Heart right ventricle (tissue), 16 donors: Measurements from ENCODE around the gene OSBPL8. TPM values are rescaled to one million over a fixed set of nuclear protein-coding genes. Genes with fewer than 3 reads are reported as not detected.

Source experiments
- ATAC-seq, 8 donors: fragments of 200-7000 bp; cut with Tn5 transposase; one replicate each; pipeline ENCODE4 v1.9.1; 2020; ENCODE audit warnings: mild to moderate bottlenecking in 8 of 8, moderate library complexity in 8 of 8, moderate number of reproducible peaks in 1 of 8
- DNase-seq, 2 donors: peaks; one replicate each; pipeline ENCODE4 v3.0.0-alpha.2; 2020
- H3K27ac ChIP-seq, 10 donors: fragments of 200-600 bp; sonication (generic) in 2 of 10; one replicate each; pipeline versions ENCODE4 v1.5.0 to v1.8.0; 2020 to 2022; ENCODE audit warnings: mild to moderate bottlenecking in 3 of 10
- H3K27me3 ChIP-seq, 7 donors: fragments of 200-600 bp; one replicate each; pipeline ENCODE4 v1.8.0; 2021 to 2022; ENCODE audit warnings: mild to moderate bottlenecking in 2 of 7
- H3K36me3 ChIP-seq, 9 donors: fragments of 200-600 bp; sonication (generic) in 1 of 9; one replicate each; pipeline versions ENCODE4 v1.5.0 to v1.8.0; 2020 to 2022; ENCODE audit warnings: mild to moderate bottlenecking in 2 of 9
- H3K4me1 ChIP-seq, 9 donors: fragments of 200-600 bp; sonication (generic) in 1 of 9; one replicate each; pipeline versions ENCODE4 v1.5.0 to v1.8.0; 2020 to 2022; ENCODE audit warnings: mild to moderate bottlenecking in 4 of 9
- H3K4me3 ChIP-seq, 10 donors: fragments of 200-600 bp; sonication (generic) in 2 of 10; one replicate each; pipeline versions ENCODE4 v1.5.0 to v1.8.0; 2020 to 2022; ENCODE audit warnings: mild to moderate bottlenecking in 7 of 10, moderate library complexity in 2 of 10
- H3K9me3 ChIP-seq, 11 donors: fragments of 200-600 bp in 10 of 11; sonication (generic) in 2 of 11; one replicate each; pipeline versions ENCODE4 v1.5.0 to v1.8.0; 2013 to 2022; ENCODE audit warnings: mild to moderate bottlenecking in 2 of 11, control low read depth in 1 of 11, moderate library complexity in 1 of 11
- CTCF ChIP-seq, 9 donors: fragments of 200-600 bp; sonication (generic) in 2 of 9; IDR thresholded peaks; one replicate each; pipeline versions ENCODE4 v1.5.0 to v1.8.0; 2021 to 2022; ENCODE audit warnings: antibody characterized with exemption in 9 of 9, mild to moderate bottlenecking in 5 of 9, moderate library complexity in 1 of 9
- WGBS, 2 donors: extraction: QIAGEN DNeasy Blood & Tissue Kit; methylation state at CpG; one replicate each; pipeline ENCODE4 v1.1.7; 2013; ENCODE audit warnings: inconsistent platforms in 1 of 2; 5-methylcytosine and 5-hydroxymethylcytosine counted together
- intact Hi-C, 10 donors: fragments of 100-400 bp; cut with DNase I; formaldehyde crosslinking; loops; one replicate each; pipeline versions ENCODE4 v1.11.1 to v1.14.2; 2022
- polyA plus RNA-seq, 2 donors: library from polyadenylated mRNA; stranded (reverse); fragments of 200-250 nt; gene quantifications; one replicate each; pipeline ENCODE4 v1.2.3, GENCODE V29; 2013
- total RNA-seq, 10 donors: library from RNA; stranded (reverse); fragmentation: NEBNext Ultra II Directional in 3 of 10; extraction: Animal tissue kit (Norgen Biotek cat#: 25700) in 3 of 10; gene quantifications; one replicate each; pipeline versions ENCODE4 v1.2.1 to v1.2.4, GENCODE V29; 2021 to 2023
- donor health status: Arrhythmogenic right ventricular cardiomyopathy.
- donor health status: ischemic (EF 13 %, LVEDD 7.1; RV severe dilation, severe dysfunction).
- donor health status: healthy with polysubstance abuse.
- donor health status: DM: no; HTN: yes; CAD: no.
- donor health status: DM: no; HTN: no; CAD: no.
- donor health status: ischemic (EF 25% LVEDD 6.9; RV normal size, moderate dysfunction).
- donor health status: ischemic (EF 25% LVEDD 5.7; RV mildly dilated, moderate dysfunction).
- donor health status: healthy.
- donor health status: DM: yes; HTN: yes; CAD: no.
- donor health status: Ischemic cardiomyopathy.
- donor health status: ischemic (EF 35%, LVEDD 5.7; RV mildly dilated, moderate dysfunction).
- donor health status: nonischemic (EF 11% LVEDD 7.7; RV severe dilation, severe dysfunction).
- donor health status: DM: yes; HTN: yes; CAD: no.
- donor health status: PGD.
- donor health status: ischemic (EF 29% LVEDD 5.4; RV normal size, mild dysfunction).
- donor health status: nonischemic (EF 23%, LVEDD 6.1; RV moderate dilation, normal function).

Gene OSBPL8
- total and polyA plus RNA-seq, 12 donors, result 5.6 to 50.0 (median 33.3) TPM

DNA sequence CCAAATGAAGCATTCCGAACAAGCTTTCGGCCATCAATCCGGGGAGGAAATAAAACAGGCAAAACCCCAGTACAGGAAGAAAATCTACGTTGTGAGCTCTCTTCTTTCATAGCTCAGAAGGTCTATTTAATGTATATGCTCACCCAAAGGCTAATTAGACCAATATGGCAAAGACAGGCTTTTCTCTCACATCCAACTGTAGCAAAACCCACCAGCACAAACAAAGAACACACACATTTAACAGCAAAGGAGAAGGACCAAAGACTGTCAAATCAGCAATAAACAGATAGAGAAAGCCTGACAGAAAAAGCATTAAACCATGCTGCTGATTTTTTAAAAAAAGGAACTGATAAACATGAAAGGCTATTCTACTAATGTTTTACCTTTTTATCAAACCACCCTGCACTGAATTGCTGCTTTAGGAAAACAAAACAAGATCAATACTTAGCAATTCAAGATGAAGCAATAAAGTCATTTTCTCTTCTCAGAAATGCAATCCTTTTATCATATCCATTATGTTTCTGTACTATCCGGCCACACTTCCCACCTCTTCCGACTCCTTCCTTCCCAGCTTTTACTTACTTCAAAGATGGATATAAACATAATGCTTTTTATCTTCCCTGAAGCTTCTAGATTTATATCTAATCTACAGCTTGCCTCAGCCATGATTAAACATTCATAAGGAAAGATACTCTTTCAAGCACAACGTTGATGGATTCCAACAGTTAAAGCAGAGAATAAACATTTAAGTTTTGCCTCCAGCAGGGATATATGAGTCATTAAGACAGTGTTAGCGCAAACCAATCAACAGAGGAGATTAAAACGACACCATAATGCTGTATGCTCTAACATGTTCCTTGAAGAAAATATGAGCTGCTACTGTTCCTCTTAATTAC lies 136.8 kb downstream of the OSBPL8 start:
- Histone ChIP-seq H3K36me3 (no peaks in the 10 kb centered on the region), H3K27ac (no peak overlapping the region), H3K27me3 (no peaks in the 10 kb centered on the region), H3K4me1 (peaks cover 0 to 19% (median 0%) of the 10 kb centered on the region in 9 donors), H3K4me3 (no peak overlapping the region), H3K9me3 (peaks cover 0 to 36% (median 21%) of the 10 kb centered on the region in 11 donors)
- ATAC-seq (no peak), DNase-seq (no peak)
- intact Hi-C loops, result no loop called here
- WGBS, 2 donors, result 69% methylated on average over 9 of the region's 9 CpGs
- TF ChIP-seq CTCF (IDR thresholded peaks at IDR 0.05), result no peak

DNA sequence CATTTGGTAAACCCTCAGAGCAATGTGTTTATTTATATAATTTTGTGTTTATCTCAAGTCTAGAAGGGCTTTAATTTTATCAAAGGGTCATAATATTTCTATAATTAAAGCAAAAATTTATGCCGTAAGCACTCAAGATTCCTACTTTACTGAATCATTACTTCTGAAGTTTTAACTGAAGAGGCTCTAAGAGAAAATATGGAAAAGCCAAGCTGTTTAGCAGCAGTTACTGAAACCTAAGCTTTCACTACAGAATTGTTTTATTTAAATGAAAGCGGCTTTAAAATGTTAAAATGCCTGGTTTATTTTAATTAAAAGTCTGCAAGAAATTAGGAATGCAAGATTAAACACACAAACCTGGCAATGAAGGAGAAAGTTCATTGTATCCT lies 137.4 kb downstream of the OSBPL8 start:
- DNase-seq (no peak), ATAC-seq (no peak)
- Histone ChIP-seq H3K4me3 (no peak overlapping the region), H3K27me3 (no peaks in the 10 kb centered on the region), H3K4me1 (peaks cover 0 to 19% (median 0%) of the 10 kb centered on the region in 9 donors), H3K9me3 (peaks cover 0 to 36% (median 21%) of the 10 kb centered on the region in 11 donors), H3K27ac (no peak overlapping the region), H3K36me3 (no peaks in the 10 kb centered on the region)
- TF ChIP-seq CTCF (IDR thresholded peaks at IDR 0.05), result no peak
- intact Hi-C loops, result no loop called here
- 82 to 86% methylated on average over 2 of the region's 2 CpGs for WGBS, 2 donors

- ATAC-seq, result no peak
- H3K9me3 ChIP-seq, result peaks cover 0 to 26% (median 16%) of the 10 kb centered on the region in 11 donors
- no peaks in the 10 kb centered on the region for H3K27me3 ChIP-seq
- H3K27ac ChIP-seq, result no peak overlapping the region
- DNase-seq, result no peak
- H3K4me1 ChIP-seq, result peaks cover 0 to 19% (median 0%) of the 10 kb centered on the region in 9 donors
- no peak for TF ChIP-seq CTCF (IDR thresholded peaks at IDR 0.05)
- H3K4me3 ChIP-seq, result no peak overlapping the region
- H3K36me3 ChIP-seq, result no peaks in the 10 kb centered on the region
- WGBS, 2 donors, result 93 to 96% methylated on average over 2 of the region's 2 CpGs
- intact Hi-C loops, result no loop called here
Measured at GRCh38 chr12:76421046-76421445, 138.5 kb downstream of the OSBPL8 start.

- ATAC-seq, result no peak
- H3K36me3 ChIP-seq, result no peaks in the 10 kb centered on the region
- H3K9me3 ChIP-seq, result peaks cover 0 to 17% (median 7%) of the 10 kb centered on the region in 11 donors
- 94 to 95% methylated on average over 2 of the region's 2 CpGs for WGBS, 2 donors
- TF ChIP-seq CTCF (IDR thresholded peaks at IDR 0.05), result no peak
- peaks cover 0 to 19% (median 0%) of the 10 kb centered on the region in 9 donors for H3K4me1 ChIP-seq
- no peak overlapping the region for H3K4me3 ChIP-seq
- intact Hi-C loops, result no loop called here
- DNase-seq, result no peak
- no peak overlapping the region for H3K27ac ChIP-seq
- H3K27me3 ChIP-seq, result no peaks in the 10 kb centered on the region
Measured at GRCh38 chr12:76420222-76420621, 139.3 kb downstream of the OSBPL8 start.
